ENCODE data around the gene TNP2. TPM values are rescaled to one million over a fixed set of nuclear protein-coding genes. Genes with fewer than 3 reads are reported as not detected.

The TNP2 gene
- total and polyA plus RNA-seq, 9 of the 15 experiments (the other 6 are each of a cell fraction or from before 2014, with no cell fraction given) = not detected

DNA sequence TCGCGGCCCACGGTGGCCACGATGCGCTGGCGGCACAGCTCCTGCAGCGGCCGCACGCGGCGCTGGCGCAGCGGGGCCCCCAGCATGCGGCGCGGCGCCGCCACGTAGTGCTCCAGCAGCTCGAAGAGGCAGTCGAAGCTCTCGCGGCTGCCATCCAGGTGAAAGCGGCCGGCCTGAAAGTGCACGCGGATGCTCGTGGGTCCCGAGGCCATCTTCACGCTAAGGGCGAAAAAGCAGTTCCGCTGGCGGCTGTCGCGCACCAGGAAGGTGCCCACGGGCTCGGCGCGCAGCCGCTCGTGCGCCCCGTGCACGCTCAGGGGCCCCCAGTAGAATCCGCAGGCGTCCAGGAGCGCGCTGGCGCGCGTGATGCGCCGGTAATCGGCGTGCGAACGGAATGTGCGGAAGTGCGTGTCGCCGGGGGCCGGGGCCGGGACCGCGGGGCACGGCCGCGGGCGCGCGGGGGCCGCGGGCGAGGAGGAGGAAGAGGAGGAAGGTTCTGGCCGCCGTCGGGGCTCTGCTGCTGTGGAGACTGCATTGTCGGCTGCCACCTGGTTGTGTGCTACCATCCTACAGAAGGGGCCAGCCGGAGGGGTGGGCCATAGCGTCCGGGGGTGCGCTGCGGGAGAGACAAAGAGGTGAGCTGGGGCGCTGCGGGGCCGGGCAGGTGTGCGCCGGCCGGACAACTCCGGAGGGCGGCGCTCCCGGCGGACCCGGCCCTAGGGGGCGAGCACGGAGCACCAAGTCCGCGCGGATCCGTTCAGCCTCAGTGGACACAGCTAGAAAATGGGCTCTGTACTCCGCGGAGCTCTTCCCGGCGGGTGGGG, 14.0 kb downstream of the TNP2 start (continued):
- TF ChIP-seq HMG20B (CRISPR knock-in tag; IDR thresholded peaks at IDR 0.05) (no peak), ZBED1 (IDR thresholded peaks at IDR 0.05) (no peak), ILF3 (IDR thresholded peaks at IDR 0.05; ENCODE audit: borderline replicate concordance) (no peak), SMARCE1 (IDR thresholded peaks at IDR 0.05) (no peak), ZNF143 (CRISPR knock-in tag; IDR thresholded peaks at IDR 0.05) (peak; percentile 72), FOXP1 (CRISPR knock-in tag; IDR thresholded peaks at IDR 0.05) (peak; percentile 100), KDM2B (CRISPR knock-in tag; IDR thresholded peaks at IDR 0.05) (peak; percentile 94), HNRNPH1 (optimal IDR thresholded peaks at IDR 0.05; ENCODE audit: low read depth, low read length) (no peak), NR1H2 (CRISPR knock-in tag; IDR thresholded peaks at IDR 0.05) (peak; percentile 92; the same call in 1 of the 2 replicates), BHLHE40 (IDR thresholded peaks at IDR 0.05; ENCODE audit: low read length) (peak; percentile 36; the same call in 1 of the 2 replicates)
- TF ChIP-seq, protein P1, sequence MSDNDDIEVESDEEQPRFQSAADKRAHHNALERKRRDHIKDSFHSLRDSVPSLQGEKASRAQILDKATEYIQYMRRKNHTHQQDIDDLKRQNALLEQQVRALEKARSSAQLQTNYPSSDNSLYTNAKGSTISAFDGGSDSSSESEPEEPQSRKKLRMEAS (CRISPR knock-in tag; IDR thresholded peaks at IDR 0.05) = peak; percentile 100
- TF ChIP-seq, protein P2, sequence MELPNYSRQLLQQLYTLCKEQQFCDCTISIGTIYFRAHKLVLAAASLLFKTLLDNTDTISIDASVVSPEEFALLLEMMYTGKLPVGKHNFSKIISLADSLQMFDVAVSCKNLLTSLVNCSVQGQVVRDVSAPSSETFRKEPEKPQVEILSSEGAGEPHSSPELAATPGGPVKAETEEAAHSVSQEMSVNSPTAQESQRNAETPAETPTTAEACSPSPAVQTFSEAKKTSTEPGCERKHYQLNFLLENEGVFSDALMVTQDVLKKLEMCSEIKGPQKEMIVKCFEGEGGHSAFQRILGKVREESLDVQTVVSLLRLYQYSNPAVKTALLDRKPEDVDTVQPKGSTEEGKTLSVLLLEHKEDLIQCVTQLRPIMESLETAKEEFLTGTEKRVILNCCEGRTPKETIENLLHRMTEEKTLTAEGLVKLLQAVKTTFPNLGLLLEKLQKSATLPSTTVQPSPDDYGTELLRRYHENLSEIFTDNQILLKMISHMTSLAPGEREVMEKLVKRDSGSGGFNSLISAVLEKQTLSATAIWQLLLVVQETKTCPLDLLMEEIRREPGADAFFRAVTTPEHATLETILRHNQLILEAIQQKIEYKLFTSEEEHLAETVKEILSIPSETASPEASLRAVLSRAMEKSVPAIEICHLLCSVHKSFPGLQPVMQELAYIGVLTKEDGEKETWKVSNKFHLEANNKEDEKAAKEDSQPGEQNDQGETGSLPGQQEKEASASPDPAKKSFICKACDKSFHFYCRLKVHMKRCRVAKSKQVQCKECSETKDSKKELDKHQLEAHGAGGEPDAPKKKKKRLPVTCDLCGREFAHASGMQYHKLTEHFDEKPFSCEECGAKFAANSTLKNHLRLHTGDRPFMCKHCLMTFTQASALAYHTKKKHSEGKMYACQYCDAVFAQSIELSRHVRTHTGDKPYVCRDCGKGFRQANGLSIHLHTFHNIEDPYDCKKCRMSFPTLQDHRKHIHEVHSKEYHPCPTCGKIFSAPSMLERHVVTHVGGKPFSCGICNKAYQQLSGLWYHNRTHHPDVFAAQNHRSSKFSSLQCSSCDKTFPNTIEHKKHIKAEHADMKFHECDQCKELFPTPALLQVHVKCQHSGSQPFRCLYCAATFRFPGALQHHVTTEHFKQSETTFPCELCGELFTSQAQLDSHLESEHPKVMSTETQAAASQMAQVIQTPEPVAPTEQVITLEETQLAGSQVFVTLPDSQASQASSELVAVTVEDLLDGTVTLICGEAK (IDR thresholded peaks at IDR 0.05) = no peak
- TF ChIP-seq, protein P2 (CRISPR knock-in tag; IDR thresholded peaks at IDR 0.05) = peak; percentile 82
- TF ChIP-seq, protein P3, sequence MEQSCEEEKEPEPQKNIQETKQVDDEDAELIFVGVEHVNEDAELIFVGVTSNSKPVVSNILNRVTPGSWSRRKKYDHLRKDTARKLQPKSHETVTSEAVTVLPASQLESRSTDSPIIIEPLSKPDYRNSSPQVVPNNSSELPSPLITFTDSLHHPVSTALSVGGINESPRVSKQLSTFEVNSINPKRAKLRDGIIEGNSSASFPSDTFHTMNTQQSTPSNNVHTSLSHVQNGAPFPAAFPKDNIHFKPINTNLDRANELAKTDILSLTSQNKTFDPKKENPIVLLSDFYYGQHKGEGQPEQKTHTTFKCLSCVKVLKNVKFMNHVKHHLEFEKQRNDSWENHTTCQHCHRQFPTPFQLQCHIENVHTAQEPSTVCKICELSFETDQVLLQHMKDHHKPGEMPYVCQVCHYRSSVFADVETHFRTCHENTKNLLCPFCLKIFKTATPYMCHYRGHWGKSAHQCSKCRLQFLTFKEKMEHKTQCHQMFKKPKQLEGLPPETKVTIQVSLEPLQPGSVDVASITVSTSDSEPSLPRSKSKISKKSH (CRISPR knock-in tag; IDR thresholded peaks at IDR 0.05) = no peak
- TF ChIP-seq, protein P4, sequence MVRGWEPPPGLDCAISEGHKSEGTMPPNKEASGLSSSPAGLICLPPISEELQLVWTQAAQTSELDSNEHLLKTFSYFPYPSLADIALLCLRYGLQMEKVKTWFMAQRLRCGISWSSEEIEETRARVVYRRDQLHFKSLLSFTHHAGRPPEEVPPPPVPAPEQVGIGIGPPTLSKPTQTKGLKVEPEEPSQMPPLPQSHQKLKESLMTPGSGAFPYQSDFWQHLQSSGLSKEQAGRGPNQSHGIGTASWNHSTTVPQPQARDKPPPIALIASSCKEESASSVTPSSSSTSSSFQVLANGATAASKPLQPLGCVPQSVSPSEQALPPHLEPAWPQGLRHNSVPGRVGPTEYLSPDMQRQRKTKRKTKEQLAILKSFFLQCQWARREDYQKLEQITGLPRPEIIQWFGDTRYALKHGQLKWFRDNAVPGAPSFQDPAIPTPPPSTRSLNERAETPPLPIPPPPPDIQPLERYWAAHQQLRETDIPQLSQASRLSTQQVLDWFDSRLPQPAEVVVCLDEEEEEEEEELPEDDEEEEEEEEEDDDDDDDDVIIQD (CRISPR knock-in tag; IDR thresholded peaks at IDR 0.05) = no peak

Measured in K562 (cell line).